Right lung (tissue), 10 donors: ENCODE measurements around the gene VENTX. TPM values are rescaled to one million over a fixed set of nuclear protein-coding genes. Genes with fewer than 3 reads are reported as not detected.

ENCODE experiments used
- DNase-seq, 2 donors: peaks; one replicate each; pipeline ENCODE4 v3.0.0-alpha.2; 2013
- long read RNA-seq, 8 donors: transcript quantifications; one replicate each; lab custom pipeline, GENCODE V29; 2026
- polyA plus RNA-seq, 5 donors: library from polyadenylated mRNA; unstranded; fragments of 120-200 nt; gene quantifications; one replicate each; pipeline versions ENCODE4 v1.2.1 to v1.2.3, GENCODE V29; 2013; ENCODE audit warnings: inconsistent platforms in 1 of 5, low replicate concordance in 1 of 5; ENCODE audit not compliant: insufficient read length in 5 of 5, insufficient read depth in 1 of 5

VENTX gene
- polyA plus RNA-seq = under 1 TPM; 0.09 to 0.32 (median 0.21) TPM
- long read RNA-seq, donor 1 = 0 reads
- long read RNA-seq, donor 2 = 0 reads
- long read RNA-seq, donor 3 = 0 reads
- long read RNA-seq, donor 4 = 0 reads
- long read RNA-seq, donor 5 = 0 reads
- long read RNA-seq, donor 6 = 0 reads
- long read RNA-seq, donor 7 = 0 reads
- long read RNA-seq, donor 8 = 0 reads

- no peak for DNase-seq
Measured at GRCh38 chr10:133237588-133238465, at the start of gene VENTX. VENTX (plus strand) TSS chr10:133237855; CDS start chr10:133237915, 60 bp downstream.

DNA sequence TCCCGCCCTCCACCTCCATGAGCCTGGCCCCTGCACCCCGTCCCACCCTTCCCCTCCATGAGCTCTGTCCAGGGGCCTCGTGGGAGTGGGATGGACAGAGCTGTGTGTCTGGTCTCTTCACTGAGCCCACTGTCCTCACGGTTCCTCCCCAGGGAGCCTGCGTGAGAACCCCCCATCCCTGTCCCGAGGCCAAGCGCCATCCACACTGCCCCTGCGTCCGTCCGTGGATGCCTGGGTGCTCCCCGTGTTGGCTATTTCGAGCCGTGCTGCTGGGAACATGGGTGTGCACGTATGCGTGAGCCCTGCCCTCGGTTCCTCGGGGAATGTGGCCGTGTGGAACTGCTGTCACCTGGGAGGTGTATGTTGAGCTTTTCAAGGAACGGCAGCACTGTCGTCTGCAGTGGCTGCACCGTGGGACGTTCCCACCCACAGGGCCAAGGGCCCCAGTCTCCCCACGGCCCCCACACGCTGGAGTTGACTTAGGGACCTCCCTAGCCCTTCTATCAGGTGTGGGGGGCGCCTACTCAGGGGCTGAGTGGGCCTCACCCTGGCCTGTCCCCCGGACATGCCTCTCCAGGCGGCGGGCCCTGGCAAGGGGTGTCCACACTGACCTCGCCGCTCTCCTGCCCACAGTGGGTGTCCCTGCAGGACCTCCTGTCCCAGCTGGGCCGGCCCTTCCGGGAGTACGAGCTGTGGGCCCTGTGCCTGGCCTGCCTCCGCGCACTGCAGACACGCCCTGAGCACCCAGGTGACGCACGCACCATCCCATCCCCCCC lies 49.6 kb upstream of the VENTX start:
- no peak for DNase-seq

- no peak for DNase-seq
Measured at GRCh38 chr10:133189256-133189655, 48.4 kb upstream of the VENTX start.

DNA sequence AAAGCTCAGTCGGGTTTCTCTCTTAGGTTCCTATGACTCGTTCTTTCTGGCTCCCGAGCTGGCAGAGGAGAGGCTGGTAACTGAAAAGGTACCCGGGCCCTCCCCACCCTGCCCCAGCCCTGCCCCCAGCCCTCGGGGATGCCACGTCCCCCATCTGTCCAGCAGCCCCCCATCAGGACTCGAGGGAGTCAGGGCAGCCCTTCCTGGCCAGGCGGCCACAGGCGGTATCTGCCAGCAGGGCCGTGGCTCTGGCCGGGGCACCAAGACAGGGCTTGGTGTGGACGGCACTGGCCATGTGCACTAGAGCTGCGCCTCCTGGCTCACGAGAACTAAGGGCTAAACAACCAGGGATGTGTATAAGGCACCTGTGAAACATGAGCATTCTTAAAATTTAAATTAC lies 47.9 kb upstream of the VENTX start:
- DNase-seq = no peak

- no peak for DNase-seq
Measured at GRCh38 chr10:133190225-133190624, 47.4 kb upstream of the VENTX start.

GRCh38 chr10:133191651-133192050 lies 46.0 kb upstream of the VENTX start:
- DNase-seq = no peak

- DNase-seq = no peak
Measured at GRCh38 chr10:133194151-133194550, 43.5 kb upstream of the VENTX start.

DNA sequence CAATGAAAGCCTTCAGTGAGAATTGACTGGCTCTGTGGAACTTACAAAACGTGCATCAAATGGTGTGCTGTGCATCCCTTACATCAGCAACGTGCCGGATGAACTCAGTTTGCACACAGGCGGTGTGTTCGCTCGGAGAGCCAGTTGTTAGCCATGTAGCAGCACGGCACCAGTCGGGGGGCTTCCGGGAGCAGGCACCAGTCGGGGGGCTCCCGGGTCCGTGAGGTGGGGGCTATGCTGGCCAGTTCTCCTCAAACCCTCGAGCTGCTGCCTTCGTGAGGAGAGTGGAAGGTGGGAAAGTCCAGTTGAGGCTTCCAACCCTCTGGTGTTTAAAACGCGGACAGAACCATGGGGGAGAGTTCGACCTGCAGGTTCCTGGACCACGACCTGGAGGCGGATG lies 42.6 kb upstream of the VENTX start:
- DNase-seq = no peak

GRCh38 chr10:133195611-133196010 lies 42.0 kb upstream of the VENTX start:
- DNase-seq = no peak

DNA sequence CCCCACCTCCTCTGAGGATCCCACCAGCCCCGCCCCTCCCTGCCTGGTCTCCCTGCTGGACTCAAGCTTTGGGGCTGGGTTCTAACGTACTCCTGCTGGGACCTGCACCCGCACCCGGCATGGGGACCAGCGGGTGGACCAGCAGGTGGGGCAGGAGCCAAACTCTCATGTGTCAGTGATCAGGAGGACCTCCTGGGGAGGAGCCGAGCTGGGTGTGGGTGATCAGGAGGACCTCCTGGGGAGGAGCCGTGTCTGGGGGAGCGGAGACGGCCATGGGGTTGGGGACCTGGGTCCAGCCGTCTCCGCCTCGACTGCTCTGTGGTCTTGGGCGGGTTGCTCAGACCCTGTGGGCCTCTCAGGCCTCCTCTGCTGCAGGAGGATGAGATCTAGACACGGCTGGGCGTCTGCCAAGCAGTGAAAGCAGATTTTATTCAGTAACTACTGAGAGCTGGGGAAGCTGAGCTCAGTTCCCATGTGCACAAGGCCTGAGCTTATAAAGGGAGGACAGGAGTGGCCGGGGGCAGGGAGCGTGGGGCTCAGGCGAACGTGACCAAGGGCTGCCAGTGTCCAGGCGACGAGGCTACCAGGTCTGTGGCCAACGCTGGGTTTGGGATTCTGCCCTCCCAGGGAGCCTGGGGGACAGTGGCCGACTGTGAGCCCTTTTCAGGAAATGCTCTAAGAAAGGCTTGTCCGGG lies 41.3 kb upstream of the VENTX start:
- DNase-seq = no peak

GRCh38 chr10:133196936-133197758 lies 40.5 kb upstream of the VENTX start:
- no peak for DNase-seq

- no peak for DNase-seq
Measured at GRCh38 chr10:133197786-133198185, 39.9 kb upstream of the VENTX start.

GRCh38 chr10:133198206-133198605 lies 39.4 kb upstream of the VENTX start:
- DNase-seq = no peak

- no peak for DNase-seq
Measured at GRCh38 chr10:133198621-133199487, 38.8 kb upstream of the VENTX start.

DNA sequence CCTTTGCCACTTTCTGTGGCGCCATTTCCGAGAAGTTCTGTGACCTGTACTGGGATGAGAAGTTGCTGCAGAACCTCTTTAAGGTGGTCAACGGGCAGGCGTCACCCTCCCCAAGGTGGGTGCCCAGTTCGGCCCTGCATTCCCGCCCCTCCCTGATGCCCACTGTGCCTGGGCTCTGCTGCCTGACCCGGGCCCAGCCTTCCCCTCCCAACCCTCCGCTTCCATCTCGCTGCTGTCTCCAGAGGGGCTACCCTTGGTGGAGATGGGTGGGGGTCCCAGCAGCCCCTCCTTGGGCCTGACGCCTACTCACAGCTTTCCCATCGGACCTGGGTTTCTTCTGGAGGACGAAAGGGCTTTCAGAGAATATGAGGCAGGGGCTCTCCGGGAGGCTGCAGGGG lies 38.2 kb upstream of the VENTX start:
- no peak for DNase-seq

DNA sequence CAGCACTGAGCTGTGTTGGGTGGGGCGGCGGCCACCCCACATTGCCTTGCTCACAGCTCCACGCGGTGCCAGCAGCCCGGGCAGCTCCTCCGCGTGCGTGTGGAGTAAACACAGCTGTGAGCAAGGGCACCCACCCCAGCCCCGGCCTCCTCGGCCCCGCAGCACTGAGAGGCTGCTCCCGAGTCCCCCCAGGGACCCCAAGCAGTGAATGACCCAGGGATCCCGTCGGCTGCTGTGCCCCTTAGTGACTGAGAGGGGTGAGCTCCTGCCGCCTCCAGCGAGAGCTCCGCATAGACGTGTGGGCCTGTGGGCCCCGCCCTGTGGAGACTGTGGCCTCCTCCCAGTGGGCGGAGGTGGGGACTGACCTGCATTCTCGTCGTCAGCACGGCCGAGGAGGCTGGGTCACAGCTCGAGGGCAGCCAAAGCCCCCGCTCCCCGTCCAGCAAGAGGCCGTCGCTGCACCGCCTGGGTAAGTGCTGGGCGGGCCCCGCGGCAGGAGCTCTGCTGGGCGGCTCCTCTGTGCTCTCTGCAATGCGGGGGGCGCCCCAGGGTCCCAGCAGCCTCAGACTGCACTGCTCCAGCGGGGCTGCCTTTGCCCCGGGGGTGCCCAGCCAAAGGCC lies 37.6 kb upstream of the VENTX start:
- DNase-seq = no peak

DNA sequence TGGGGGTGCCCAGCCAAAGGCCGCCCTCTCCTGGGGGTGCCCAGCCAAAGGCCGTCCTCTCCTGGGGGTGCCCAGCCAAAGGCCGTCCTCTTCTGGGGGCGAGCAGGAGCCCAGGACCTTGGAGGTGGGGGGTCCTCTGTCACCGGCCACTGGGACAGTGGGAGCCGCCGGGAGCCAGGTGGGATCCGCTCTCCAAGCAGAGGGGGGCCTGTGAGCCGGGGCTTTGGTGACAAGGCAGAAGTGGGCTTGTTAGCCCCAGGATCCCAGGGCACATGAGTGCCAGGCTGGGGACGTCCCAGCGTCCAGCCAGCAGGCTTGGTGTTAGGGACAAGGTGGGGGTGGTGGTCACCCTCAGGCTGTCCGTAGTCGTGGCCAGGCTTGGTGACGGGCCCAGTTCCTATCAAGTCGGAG lies 37.0 kb upstream of the VENTX start:
- DNase-seq = no peak

DNA sequence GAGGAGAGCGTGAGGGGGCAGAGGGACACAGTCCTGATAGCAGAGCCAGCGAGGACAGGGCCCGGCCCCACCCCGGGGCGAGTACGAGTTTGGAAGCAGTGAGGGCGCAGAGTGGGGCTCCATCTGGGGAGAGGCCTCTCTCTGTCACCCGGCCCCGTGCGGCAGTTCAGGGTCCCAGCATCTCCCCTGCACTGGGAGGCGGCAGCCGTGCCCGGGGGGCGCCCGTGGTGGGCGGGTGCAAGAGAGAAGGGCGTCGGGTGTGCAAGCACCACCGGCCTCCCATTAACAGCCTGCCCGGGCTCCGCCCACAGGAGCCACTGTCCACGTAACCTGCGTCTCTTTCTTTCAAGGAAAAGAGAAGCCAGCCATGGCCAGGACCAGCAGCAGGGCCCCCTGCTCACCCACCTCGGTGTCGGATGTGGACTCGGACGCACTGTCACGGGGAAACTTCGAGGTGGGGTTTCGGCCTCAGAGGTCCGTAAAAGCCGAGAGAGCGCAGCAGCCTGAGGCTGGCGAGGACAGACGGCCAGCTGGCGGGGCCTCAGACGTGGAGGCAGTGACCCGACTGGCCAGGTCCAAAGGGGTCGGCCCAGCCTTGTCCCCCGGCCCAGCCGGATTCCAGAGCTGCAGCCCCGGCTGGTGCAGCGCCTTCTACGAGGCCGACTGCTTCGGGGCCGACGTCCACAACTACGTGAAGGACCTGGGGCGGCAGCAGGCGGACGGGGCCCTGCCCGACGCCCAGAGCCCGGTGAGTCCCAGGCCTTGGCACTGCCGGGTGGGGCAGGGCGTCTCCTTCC lies 36.3 kb upstream of the VENTX start:
- DNase-seq = no peak
